ENCODE measurements around the gene HP. TPM values are rescaled to one million over a fixed set of nuclear protein-coding genes. Genes with fewer than 3 reads are reported as not detected.
A peak's percentile ranks its signal among the peaks of the same experiment; 100 is the strongest.

Gene HP
- total and polyA plus RNA-seq, 2 of the 13 experiments (the other 11 are each of a cell fraction or from before 2014, with no cell fraction given), result 387 to 524 TPM

DNA sequence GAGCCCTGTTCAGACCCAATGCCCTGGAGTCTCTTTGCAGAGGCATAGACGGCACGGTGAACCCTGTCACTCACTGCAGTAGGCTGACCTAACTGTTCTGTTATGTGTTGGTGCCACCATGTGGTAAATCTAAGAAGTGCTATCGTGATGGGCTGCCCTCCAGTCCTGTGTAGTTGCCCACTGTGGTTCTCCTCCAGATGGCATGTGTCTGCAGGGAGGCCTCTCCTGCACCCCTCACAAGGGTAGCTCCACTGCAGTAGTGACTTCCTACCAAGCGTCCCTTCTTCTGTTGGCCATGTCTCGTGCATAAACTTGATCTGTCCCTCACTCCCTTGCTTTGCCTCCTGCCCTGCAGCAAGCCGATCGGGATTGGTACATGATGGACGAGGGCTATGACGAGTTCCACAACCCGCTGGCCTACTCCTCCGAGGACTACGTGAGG, 45.1 kb downstream of the HP start:
- H3K9ac ChIP-seq (ENCODE audit: insufficient read depth, low read depth, low read length), result no peak overlapping the region
- 77% methylated on average over 11 of the region's 12 CpGs for WGBS (ENCODE audit: low lambda C conversion rate)
- H3K4me2 ChIP-seq (ENCODE audit: low read depth, low read length), result no peak overlapping the region
- ATAC-seq (peak; percentile 94), FAIRE-seq (peak; percentile 98), DNase-seq (ENCODE audit: low spot score) (peak; percentile 81)
- no peak overlapping the region for H2AFZ ChIP-seq (ENCODE audit: low read length)
- no peak overlapping the region for H3K27ac ChIP-seq (ENCODE audit: extremely low read length, insufficient read depth, low read length)
- intact Hi-C loops (cut with micrococcal nuclease; ENCODE audit: unreplicated experiment), result loop anchor here (1.0 to 5.0 kb wide), 3 partner anchors 33 to 137 kb away; partner anchors contain the start of gene DHODH
- no peaks in the 10 kb centered on the region for H3K9me3 ChIP-seq (ENCODE audit: low read length)
- peaks cover 68 to 84% of the 10 kb centered on the region in 2 experiments for H3K36me3 ChIP-seq (replicated peaks in 1 of 2; ENCODE audit: control insufficient read depth in 1 of 2, insufficient read depth in 2 of 2, low read length in 2 of 2)
- no peaks in the 10 kb centered on the region; the same call in none of the 2 replicates for H4K20me1 ChIP-seq (ENCODE audit: insufficient read depth, low read length)
- H3K79me2 ChIP-seq (ENCODE audit: insufficient read depth, low read length), result peaks cover 29% of the 10 kb centered on the region
- POLR2A ChIA-PET, result interaction anchor here (1.1 kb wide), 1 partner anchor 37 kb away, joined by 3 read pairs; the partner anchor contains the start of gene HPR
- BruUV-seq (replicated peaks), result no TSS peak
- no peak overlapping the region for H3K4me3 ChIP-seq (replicated peaks in 1 of 3; ENCODE audit: insufficient read depth in 1 of 3, low read depth in 2 of 3, low read length in 3 of 3)
- H3K4me1 ChIP-seq (ENCODE audit: insufficient read depth, low read length), result peaks cover 23% of the 10 kb centered on the region
- no peaks in the 10 kb centered on the region; a peak in 1 of 5 replicates for H3K27me3 ChIP-seq (ENCODE audit: control insufficient read depth in 1 of 2, insufficient read depth in 2 of 2, low read length in 2 of 2)
- CTCF ChIA-PET (ENCODE audit: low intra/inter-chr PET ratio, low total read pairs), result interaction anchor here (2.1 kb wide), 1 partner anchor 32 kb away, joined by 58 read pairs; no protein-coding TSS in a partner anchor
- in situ Hi-C loops (cut with HindIII; ENCODE audit: extremely low pct_ligation_motif_present, low pct_unique_long_range_greater_than_20kb), result no loop called here
- TF ChIP-seq ARNT2 (CRISPR knock-in tag; IDR thresholded peaks at IDR 0.05; ENCODE audit: low read depth) (no peak), POLR2AphosphoS5 (IDR thresholded peaks at IDR 0.05; ENCODE audit: low read depth, low read length) (peak; percentile 25; the same call in 1 of the 2 replicates), PRPF4 (IDR thresholded peaks at IDR 0.05; ENCODE audit: low read depth, low read length, poor library complexity, severe bottlenecking) (no peak), RBM22 (optimal IDR thresholded peaks at IDR 0.05; ENCODE audit: low read length) (no peak), ZNF839 (CRISPR knock-in tag; IDR thresholded peaks at IDR 0.05; ENCODE audit: borderline replicate concordance) (no peak), JDP2 (CRISPR knock-in tag; IDR thresholded peaks at IDR 0.05; ENCODE audit: borderline replicate concordance) (no peak), SMAD3 (CRISPR knock-in tag; IDR thresholded peaks at IDR 0.05) (no peak), ZMAT3 (CRISPR knock-in tag; conservative IDR thresholded peaks at IDR 0.05) (no peak), KDM2A (CRISPR knock-in tag; IDR thresholded peaks at IDR 0.05; ENCODE audit: borderline replicate concordance, low read depth) (peak; percentile 50; the same call in 1 of the 2 replicates), CHD4 (IDR thresholded peaks at IDR 0.05; ENCODE audit: borderline replicate concordance, low read length) (no peak), ZNF230 (CRISPR knock-in tag; IDR thresholded peaks at IDR 0.05) (0 out of 2 replicates have a peak, but pooled peaks have one; percentile 32), ZNF253 (CRISPR knock-in tag; IDR thresholded peaks at IDR 0.05; ENCODE audit: borderline replicate concordance) (peak; percentile 76; the same call in 1 of the 2 replicates), TARDBP (CRISPR knock-in tag; IDR thresholded peaks at IDR 0.05) (0 out of 2 replicates have a peak, but pooled peaks have one; percentile 15), TEAD3 (CRISPR knock-in tag; optimal IDR thresholded peaks at IDR 0.05; ENCODE audit: borderline replicate concordance) (peak; percentile 66), ZMYM4 (CRISPR knock-in tag; IDR thresholded peaks at IDR 0.05) (peak; percentile 53; the same call in 1 of the 2 replicates)
- TF ChIP-seq, protein P1, sequence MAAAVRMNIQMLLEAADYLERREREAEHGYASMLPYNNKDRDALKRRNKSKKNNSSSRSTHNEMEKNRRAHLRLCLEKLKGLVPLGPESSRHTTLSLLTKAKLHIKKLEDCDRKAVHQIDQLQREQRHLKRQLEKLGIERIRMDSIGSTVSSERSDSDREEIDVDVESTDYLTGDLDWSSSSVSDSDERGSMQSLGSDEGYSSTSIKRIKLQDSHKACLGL (CRISPR knock-in tag; IDR thresholded peaks at IDR 0.05), result no peak
- TF ChIP-seq, protein P2, sequence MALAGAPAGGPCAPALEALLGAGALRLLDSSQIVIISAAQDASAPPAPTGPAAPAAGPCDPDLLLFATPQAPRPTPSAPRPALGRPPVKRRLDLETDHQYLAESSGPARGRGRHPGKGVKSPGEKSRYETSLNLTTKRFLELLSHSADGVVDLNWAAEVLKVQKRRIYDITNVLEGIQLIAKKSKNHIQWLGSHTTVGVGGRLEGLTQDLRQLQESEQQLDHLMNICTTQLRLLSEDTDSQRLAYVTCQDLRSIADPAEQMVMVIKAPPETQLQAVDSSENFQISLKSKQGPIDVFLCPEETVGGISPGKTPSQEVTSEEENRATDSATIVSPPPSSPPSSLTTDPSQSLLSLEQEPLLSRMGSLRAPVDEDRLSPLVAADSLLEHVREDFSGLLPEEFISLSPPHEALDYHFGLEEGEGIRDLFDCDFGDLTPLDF (CRISPR knock-in tag; IDR thresholded peaks at IDR 0.05), result no peak
- TF ChIP-seq, protein P3, sequence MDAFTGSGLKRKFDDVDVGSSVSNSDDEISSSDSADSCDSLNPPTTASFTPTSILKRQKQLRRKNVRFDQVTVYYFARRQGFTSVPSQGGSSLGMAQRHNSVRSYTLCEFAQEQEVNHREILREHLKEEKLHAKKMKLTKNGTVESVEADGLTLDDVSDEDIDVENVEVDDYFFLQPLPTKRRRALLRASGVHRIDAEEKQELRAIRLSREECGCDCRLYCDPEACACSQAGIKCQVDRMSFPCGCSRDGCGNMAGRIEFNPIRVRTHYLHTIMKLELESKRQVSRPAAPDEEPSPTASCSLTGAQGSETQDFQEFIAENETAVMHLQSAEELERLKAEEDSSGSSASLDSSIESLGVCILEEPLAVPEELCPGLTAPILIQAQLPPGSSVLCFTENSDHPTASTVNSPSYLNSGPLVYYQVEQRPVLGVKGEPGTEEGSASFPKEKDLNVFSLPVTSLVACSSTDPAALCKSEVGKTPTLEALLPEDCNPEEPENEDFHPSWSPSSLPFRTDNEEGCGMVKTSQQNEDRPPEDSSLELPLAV (CRISPR knock-in tag; conservative IDR thresholded peaks at IDR 0.05; ENCODE audit: low read depth), result no peak
- TF ChIP-seq, protein P4, sequence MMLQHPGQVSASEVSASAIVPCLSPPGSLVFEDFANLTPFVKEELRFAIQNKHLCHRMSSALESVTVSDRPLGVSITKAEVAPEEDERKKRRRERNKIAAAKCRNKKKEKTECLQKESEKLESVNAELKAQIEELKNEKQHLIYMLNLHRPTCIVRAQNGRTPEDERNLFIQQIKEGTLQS (CRISPR knock-in tag; IDR thresholded peaks at IDR 0.05), result no peak
- TF ChIP-seq, protein P5, sequence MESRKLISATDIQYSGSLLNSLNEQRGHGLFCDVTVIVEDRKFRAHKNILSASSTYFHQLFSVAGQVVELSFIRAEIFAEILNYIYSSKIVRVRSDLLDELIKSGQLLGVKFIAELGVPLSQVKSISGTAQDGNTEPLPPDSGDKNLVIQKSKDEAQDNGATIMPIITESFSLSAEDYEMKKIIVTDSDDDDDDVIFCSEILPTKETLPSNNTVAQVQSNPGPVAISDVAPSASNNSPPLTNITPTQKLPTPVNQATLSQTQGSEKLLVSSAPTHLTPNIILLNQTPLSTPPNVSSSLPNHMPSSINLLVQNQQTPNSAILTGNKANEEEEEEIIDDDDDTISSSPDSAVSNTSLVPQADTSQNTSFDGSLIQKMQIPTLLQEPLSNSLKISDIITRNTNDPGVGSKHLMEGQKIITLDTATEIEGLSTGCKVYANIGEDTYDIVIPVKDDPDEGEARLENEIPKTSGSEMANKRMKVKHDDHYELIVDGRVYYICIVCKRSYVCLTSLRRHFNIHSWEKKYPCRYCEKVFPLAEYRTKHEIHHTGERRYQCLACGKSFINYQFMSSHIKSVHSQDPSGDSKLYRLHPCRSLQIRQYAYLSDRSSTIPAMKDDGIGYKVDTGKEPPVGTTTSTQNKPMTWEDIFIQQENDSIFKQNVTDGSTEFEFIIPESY (CRISPR knock-in tag; IDR thresholded peaks at IDR 0.05), result peak; percentile 14; the same call in 1 of the 2 replicates

Measured in HepG2 (cell line).